HepG2 (cell line): ENCODE results near the gene SPG7.

Experiments used
- CREB3 ChIP-seq: sonication (generic); formaldehyde crosslinking; IDR thresholded peaks from 2 replicates; pipeline ENCODE4 v1.5.0; 2020; ENCODE audit warnings: missing genetic modification reagents
- CTCF ChIP-seq: sonication (generic); formaldehyde crosslinking; IDR thresholded peaks from 2 replicates; pipeline ENCODE4 v1.5.0; 2020; ENCODE audit warnings: mild to moderate bottlenecking, missing genetic modification reagents, moderate library complexity
- EZH2 ChIP-seq: conservative IDR thresholded peaks from 2 replicates; pipeline ENCODE4 v1.6.1; 2012; ENCODE audit warnings: mild to moderate bottlenecking, low read depth, low read length, moderate library complexity
- NFIC ChIP-seq: IDR thresholded peaks from 2 replicates; pipeline ENCODE4 v1.6.1; 2012; ENCODE audit warnings: mild to moderate bottlenecking, low read length, inconsistent platforms
- PREB ChIP-seq: sonication (generic); formaldehyde crosslinking; IDR thresholded peaks from 2 replicates; pipeline ENCODE4 v1.4.0; 2020; ENCODE audit warnings: missing genetic modification reagents
- SIN3B ChIP-seq: fragments of 150-350 bp; IDR thresholded peaks from 2 replicates; pipeline ENCODE4 v1.6.1; 2014; ENCODE audit warnings: low read length
- YY1 ChIP-seq: IDR thresholded peaks from 2 replicates; pipeline ENCODE4 v1.6.1; 2011; ENCODE audit warnings: low read length, low read depth, moderate library complexity, mild to moderate bottlenecking; ENCODE audit not compliant: insufficient read depth, insufficient replicate concordance
- ZBTB42 ChIP-seq: sonication (generic); formaldehyde crosslinking; IDR thresholded peaks from 2 replicates; pipeline ENCODE4 v1.5.0; 2020; ENCODE audit warnings: mild to moderate bottlenecking, missing genetic modification reagents

GRCh38 chr16:89538286-89538685 is 30.1 kb downstream of the SPG7 start:
- TF ChIP-seq YY1 = no peak
- no peak for TF ChIP-seq SIN3B
- TF ChIP-seq EZH2 = no peak
- TF ChIP-seq CREB3 (CRISPR knock-in tag) = no peak
- TF ChIP-seq PREB = no peak
- TF ChIP-seq NFIC = no peak
- no peak for TF ChIP-seq CTCF
- no peak for TF ChIP-seq ZBTB42 (CRISPR knock-in tag)
